ENCODE data around the gene IFIT1B. TPM values are rescaled to one million over a fixed set of nuclear protein-coding genes. Genes with fewer than 3 reads are reported as not detected.

IFIT1B gene
- total RNA-seq, 3 donors from 2014 or later (not counting 1 experiment from before 2014, with no cell fraction given): not detected

- no peaks in the 10 kb centered on the region for H3K4me1 ChIP-seq (ENCODE audit: control insufficient read depth, insufficient read depth, low read length)
- H3K4me3 Mint-ChIP-seq: no peak overlapping the region
- no peak overlapping the region for H3K27ac Mint-ChIP-seq
- H3K27ac ChIP-seq (ENCODE audit: low read length): no peak overlapping the region
- H3K27me3 Mint-ChIP-seq (ENCODE audit: low read depth in 2 of 2): peaks cover 21 to 65% of the 10 kb centered on the region in 2 donors
- H3K36me3 Mint-ChIP-seq: no peaks in the 10 kb centered on the region
- no peaks in the 10 kb centered on the region for H3K36me3 ChIP-seq (ENCODE audit: control insufficient read depth, insufficient read depth, low read length)
- H3K9me3 Mint-ChIP-seq: no peaks in the 10 kb centered on the region
- no peaks in the 10 kb centered on the region for H3K9me3 ChIP-seq (ENCODE audit: control insufficient read depth, insufficient read depth, low read length)
- no peak for DNase-seq
- 92% methylated on average over 12 of the region's 12 CpGs for WGBS (ENCODE audit: insufficient coverage)
- no peak overlapping the region for H3K4me3 ChIP-seq (ENCODE audit: low read length)
- no peak for TF ChIP-seq CTCF (IDR thresholded peaks at IDR 0.05)
- no peaks in the 10 kb centered on the region for H3K4me1 Mint-ChIP-seq
- H3K27me3 ChIP-seq (ENCODE audit: control insufficient read depth, insufficient read depth, low read length): peaks cover 2% of the 10 kb centered on the region
- intact Hi-C loops (cut with micrococcal nuclease): no loop called here
- no peak for ATAC-seq
Measured at GRCh38 chr10:89351780-89352597, 25.9 kb upstream of the IFIT1B start.

- Mint-ChIP-seq H3K27me3 (ENCODE audit: low read depth in 2 of 2) (peaks cover 24 to 65% of the 10 kb centered on the region in 2 donors), H3K27ac (no peak overlapping the region), H3K4me1 (no peaks in the 10 kb centered on the region), H3K9me3 (no peaks in the 10 kb centered on the region), H3K4me3 (no peak overlapping the region), H3K36me3 (no peaks in the 10 kb centered on the region)
- H3K9me3 ChIP-seq (ENCODE audit: control insufficient read depth, insufficient read depth, low read length): no peaks in the 10 kb centered on the region
- H3K4me3 ChIP-seq (ENCODE audit: low read length): no peak overlapping the region
- no peak overlapping the region for H3K27ac ChIP-seq (ENCODE audit: low read length)
- H3K4me1 ChIP-seq (ENCODE audit: control insufficient read depth, insufficient read depth, low read length): no peaks in the 10 kb centered on the region
- no peaks in the 10 kb centered on the region for H3K36me3 ChIP-seq (ENCODE audit: control insufficient read depth, insufficient read depth, low read length)
- H3K27me3 ChIP-seq (ENCODE audit: control insufficient read depth, insufficient read depth, low read length): peaks cover 4% of the 10 kb centered on the region
- 81% methylated on average over 4 of the region's 4 CpGs for WGBS (ENCODE audit: insufficient coverage)
- DNase-seq (no peak), ATAC-seq (no peak)
- intact Hi-C loops (cut with micrococcal nuclease): no loop called here
- TF ChIP-seq CTCF (IDR thresholded peaks at IDR 0.05): no peak
Measured at GRCh38 chr10:89352802-89353201, 25.1 kb upstream of the IFIT1B start.

GRCh38 chr10:89355394-89355931 is 22.4 kb upstream of the IFIT1B start:
- no peak overlapping the region for H3K4me3 Mint-ChIP-seq
- Histone ChIP-seq H3K9me3 (ENCODE audit: control insufficient read depth, insufficient read depth, low read length) (no peaks in the 10 kb centered on the region), H3K4me3 (ENCODE audit: low read length) (no peak overlapping the region), H3K27me3 (ENCODE audit: control insufficient read depth, insufficient read depth, low read length) (peaks cover 4% of the 10 kb centered on the region), H3K27ac (ENCODE audit: low read length) (no peak overlapping the region), H3K4me1 (ENCODE audit: control insufficient read depth, insufficient read depth, low read length) (no peaks in the 10 kb centered on the region), H3K36me3 (ENCODE audit: control insufficient read depth, insufficient read depth, low read length) (no peaks in the 10 kb centered on the region)
- H3K27me3 Mint-ChIP-seq (ENCODE audit: low read depth in 2 of 2): peaks cover 25 to 44% of the 10 kb centered on the region in 2 donors
- no peaks in the 10 kb centered on the region for H3K4me1 Mint-ChIP-seq
- TF ChIP-seq CTCF (IDR thresholded peaks at IDR 0.05): no peak
- ATAC-seq (no peak), DNase-seq (no peak)
- no peaks in the 10 kb centered on the region for H3K36me3 Mint-ChIP-seq
- intact Hi-C loops (cut with micrococcal nuclease): no loop called here
- H3K9me3 Mint-ChIP-seq: no peaks in the 10 kb centered on the region
- 100% methylated on average over 2 of the region's 2 CpGs for WGBS (ENCODE audit: insufficient coverage)
- H3K27ac Mint-ChIP-seq: no peak overlapping the region
